ENCODE data around the gene SETD1A.

SETD1A gene

GRCh38 chr16:31023252-31023602, 65.7 kb downstream of the SETD1A start:
- H3K4me1 Mint-ChIP-seq = peaks cover 5% of the 10 kb centered on the region
- no peaks in the 10 kb centered on the region for H3K27me3 Mint-ChIP-seq (ENCODE audit: low read depth)
- H3K27ac Mint-ChIP-seq = no peak overlapping the region
- H3K4me3 Mint-ChIP-seq = no peak overlapping the region
- no peaks in the 10 kb centered on the region for H3K36me3 Mint-ChIP-seq (ENCODE audit: low read depth)
- TF ChIP-seq CTCF (IDR thresholded peaks at IDR 0.05; ENCODE audit: unreplicated experiment in 3 of 3) = no peak
- H3K9me3 Mint-ChIP-seq = no peaks in the 10 kb centered on the region

- Mint-ChIP-seq H3K27me3 (ENCODE audit: low read depth) (no peaks in the 10 kb centered on the region), H3K4me1 (peaks cover 5% of the 10 kb centered on the region), H3K36me3 (ENCODE audit: low read depth) (no peaks in the 10 kb centered on the region), H3K27ac (no peak overlapping the region), H3K4me3 (no peak overlapping the region), H3K9me3 (no peaks in the 10 kb centered on the region)
- no peak for TF ChIP-seq CTCF (IDR thresholded peaks at IDR 0.05; ENCODE audit: unreplicated experiment in 3 of 3)
These were observed 66.2 kb downstream of the SETD1A start for GRCh38 chr16:31023627-31024226.

DNA sequence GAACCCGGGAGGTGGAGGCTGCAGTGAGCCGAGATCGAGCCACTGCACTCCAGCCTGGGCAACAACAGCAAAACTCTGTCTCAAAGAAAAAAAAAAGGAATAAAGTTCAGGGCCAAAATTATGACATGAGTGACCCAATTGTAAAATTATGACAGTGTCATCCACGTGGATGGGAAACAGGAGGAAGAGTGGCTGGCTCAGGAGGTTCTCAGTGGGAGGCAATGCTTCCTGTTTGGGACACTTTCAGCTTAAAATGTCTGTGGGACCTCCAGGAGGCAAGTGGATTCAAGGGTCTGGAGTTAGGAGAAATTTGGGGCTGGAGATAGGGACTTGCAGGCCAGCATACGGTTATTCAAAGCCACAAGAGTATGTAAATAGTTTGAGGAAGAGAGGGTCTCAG, 67.8 kb downstream of the SETD1A start:
- Mint-ChIP-seq H3K27ac (peak overlapping the region in 2 of 3 experiments; percentile 21 to 32), H3K36me3 (ENCODE audit: low read depth) (no peaks in the 10 kb centered on the region), H3K9me3 (no peaks in the 10 kb centered on the region), H3K4me3 (no peak overlapping the region), H3K27me3 (ENCODE audit: low read depth) (peaks cover 1% of the 10 kb centered on the region), H3K4me1 (peaks cover 5% of the 10 kb centered on the region)
- TF ChIP-seq CTCF (IDR thresholded peaks at IDR 0.05; ENCODE audit: unreplicated experiment in 3 of 3) = no peak

DNA sequence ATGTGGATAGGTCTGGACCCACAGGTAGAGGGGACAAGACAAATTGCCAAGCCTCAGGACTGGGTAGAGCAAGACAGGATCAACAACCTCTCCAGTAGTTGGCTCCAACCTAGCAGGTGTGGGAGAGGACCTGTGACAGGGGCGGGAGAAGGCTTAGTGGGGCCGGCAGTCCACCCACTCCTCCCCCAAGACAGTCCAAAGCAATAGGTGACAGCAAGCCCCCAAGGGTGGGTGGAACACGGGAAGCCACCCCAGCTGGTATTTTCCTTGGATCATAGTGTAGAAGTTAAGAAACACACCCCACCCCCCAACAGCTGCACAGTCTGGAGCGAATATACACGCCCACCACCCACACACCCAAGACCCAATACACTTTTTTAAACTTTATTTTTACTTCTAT, 71.7 kb downstream of the SETD1A start:
- no peak overlapping the region for H3K27ac Mint-ChIP-seq
- TF ChIP-seq CTCF (IDR thresholded peaks at IDR 0.05; ENCODE audit: unreplicated experiment in 3 of 3) = no peak
- H3K9me3 Mint-ChIP-seq = no peaks in the 10 kb centered on the region
- peak overlapping the region in 1 of 3 experiments; percentile 25 for H3K4me3 Mint-ChIP-seq
- peaks cover 2% of the 10 kb centered on the region for H3K36me3 Mint-ChIP-seq (ENCODE audit: low read depth)
- H3K27me3 Mint-ChIP-seq (ENCODE audit: low read depth) = peaks cover 3% of the 10 kb centered on the region
- peaks cover 20% of the 10 kb centered on the region for H3K4me1 Mint-ChIP-seq

DNA sequence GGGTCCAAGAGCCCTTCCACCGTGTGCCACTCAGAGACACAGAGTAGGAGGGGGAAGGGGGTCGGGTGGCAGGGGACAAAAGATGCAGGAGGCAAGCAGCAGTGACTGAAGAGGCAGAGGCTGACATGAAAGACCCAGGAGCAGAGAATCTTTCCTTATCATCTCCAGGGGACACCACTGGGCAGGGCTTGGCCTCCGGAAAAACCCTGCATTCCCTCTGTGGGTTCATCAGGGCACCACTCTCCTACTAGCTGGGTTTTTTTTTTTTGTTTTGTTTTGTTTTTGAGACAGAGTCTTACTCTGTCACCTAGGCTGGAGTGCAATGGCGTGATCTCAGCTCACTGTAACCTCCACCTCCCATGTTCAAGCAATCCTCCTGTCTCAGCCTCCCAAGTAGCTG, 73.7 kb downstream of the SETD1A start:
- no peaks in the 10 kb centered on the region for H3K9me3 Mint-ChIP-seq
- peaks cover 3% of the 10 kb centered on the region for H3K27me3 Mint-ChIP-seq (ENCODE audit: low read depth)
- peak overlapping the region; percentile 15 to 95 (median 53) for H3K4me3 Mint-ChIP-seq
- H3K36me3 Mint-ChIP-seq (ENCODE audit: low read depth) = peaks cover 7% of the 10 kb centered on the region
- H3K4me1 Mint-ChIP-seq = peaks cover 20% of the 10 kb centered on the region
- TF ChIP-seq CTCF (IDR thresholded peaks at IDR 0.05; ENCODE audit: unreplicated experiment in 3 of 3) = no peak
- no peak overlapping the region for H3K27ac Mint-ChIP-seq

Data from nephron (organoid).